Daoy (cell line): Measurements from ENCODE around the gene MYMK. TPM values are rescaled to one million over a fixed set of nuclear protein-coding genes. Genes with fewer than 3 reads are reported as not detected.

Experiments used
- DNase-seq: peaks from one replicate; pipeline ENCODE4 v3.0.0-alpha.2; 2015; ENCODE audit warnings: low read depth
- total RNA-seq: library from RNA; depleted of rRNA; stranded (reverse); fragments of >200 nt; shearing (Covaris generic); gene quantifications from 2 replicates; pipeline ENCODE4 v1.2.3, GENCODE V29; 2014

Gene MYMK
- total RNA-seq, 1 experiment from 2014 or later, result not detected

DNA sequence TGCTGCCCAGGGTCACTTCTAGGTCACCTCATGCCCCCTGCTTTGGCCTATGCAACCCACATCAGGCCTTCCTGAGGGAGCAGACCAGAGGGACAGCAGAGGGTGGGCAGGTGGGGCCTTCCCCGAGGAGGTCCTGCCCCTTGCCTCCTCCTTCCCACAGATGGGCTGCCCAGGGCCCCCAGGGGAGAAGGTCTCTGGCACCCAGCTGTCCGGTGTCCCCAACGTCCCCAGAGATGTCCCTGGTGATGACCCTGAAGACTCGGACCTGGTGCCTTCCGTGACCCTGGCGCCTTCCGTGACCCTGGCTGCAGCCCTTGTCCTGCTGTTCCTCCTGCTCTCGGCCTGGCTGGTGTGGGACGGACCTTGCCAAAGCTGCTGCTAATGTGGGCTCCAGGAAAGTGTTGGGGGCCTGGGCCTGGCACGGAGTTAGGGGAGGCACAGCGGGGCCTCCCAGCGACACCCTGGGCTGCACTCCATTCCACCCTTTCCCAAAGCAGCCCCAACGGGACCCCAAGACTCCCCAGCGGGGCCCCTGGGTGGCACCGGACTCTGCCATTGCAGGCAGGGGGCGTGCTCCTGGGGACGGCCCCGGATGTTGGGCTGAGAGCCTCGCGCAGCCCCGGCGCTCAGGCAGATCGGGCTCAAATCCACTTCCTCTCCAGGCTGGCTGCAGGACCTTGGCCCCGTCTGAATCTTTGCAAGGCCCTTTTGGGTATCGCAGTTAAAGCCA is 39.1 kb downstream of the MYMK start:
- DNase-seq, result no peak

DNA sequence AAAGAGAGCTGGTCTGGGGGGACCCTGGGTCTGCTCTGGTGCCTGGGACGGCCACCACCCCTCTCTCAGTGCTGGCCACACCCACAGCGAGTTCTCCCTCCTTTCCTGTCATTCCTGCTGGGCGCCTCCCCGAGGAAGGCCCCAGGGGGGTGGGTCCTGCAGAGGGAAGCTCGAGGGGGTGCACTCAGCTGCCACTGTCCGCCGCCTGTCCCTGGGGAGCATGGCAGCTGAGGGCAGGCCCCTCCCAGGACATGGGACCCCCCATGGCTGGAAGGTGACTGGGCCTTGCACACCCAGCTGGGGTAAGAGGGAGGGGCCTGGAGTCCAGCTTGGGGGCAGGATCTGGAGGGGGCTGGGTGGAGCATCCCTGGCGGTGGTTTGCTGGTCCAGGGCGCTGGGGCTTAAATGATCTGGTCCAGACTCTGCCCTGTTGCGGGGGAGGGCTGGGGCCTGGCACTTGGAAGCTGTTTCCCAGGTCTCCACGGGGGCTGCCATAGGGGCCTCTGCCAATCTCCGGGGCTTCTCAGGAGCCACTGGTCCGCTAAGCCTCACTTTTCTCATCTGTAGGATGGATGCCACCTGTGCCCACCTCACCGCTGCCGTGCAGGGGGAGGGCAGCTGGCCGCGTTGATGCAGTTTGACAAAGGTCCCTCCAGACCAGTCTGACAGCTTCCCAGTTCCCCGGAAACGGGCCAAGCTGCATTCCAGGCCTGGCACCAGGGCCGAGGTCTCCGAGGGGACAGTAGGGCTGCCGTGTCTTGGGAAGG is 39.9 kb downstream of the MYMK start:
- DNase-seq, result no peak

- DNase-seq, result no peak
These were observed 41.1 kb downstream of the MYMK start for GRCh38 chr9:133483611-133484010.

DNA sequence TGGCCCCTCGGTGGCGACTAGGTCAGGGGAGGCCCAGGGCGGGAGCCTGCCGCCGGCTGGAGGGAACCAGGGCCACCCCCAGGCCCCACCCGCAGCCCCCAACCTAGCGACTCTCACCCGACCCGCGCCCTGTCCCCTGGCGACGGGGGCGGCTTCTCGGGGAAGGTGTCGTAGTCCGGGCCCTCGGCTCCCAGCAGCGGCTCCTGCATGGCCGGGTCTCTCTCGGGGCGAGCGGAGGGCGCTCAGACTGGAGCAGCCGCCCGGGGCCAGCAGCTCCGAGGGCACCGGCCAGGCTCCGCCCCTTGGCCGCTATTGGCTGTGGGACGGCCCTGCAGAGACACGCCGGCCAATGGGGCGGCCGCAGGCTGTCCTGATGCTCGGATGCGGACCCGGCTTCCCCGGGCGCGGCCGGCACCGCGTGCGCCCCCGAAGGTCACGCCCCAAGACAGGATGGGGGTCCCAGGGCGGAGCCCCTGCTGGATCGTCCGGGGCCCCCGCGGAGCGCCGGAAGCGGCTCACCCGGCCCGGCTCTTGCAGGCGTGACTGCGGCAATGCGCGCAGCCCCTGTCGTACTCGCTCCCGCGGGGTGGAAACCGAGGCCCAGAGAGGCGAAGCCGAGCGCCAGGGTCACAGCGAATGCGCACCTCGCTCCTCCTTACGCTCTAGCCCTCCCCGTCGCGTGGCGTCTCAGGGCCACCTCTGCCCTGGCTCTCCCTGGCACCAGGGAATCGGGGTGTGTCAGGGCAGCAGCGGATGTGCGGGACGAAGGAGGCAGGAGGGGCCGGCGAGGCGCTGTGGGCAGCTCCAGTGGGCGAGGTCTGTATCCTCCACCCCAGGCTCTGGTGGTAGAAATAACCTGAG is 45.7 kb downstream of the MYMK start, which contains the start of gene SLC2A6:
Gene SLC2A6, minus strand, starts transcription at position 249 of the 861 bp plus-strand sequence. Its CDS starts 40 bp downstream, at position 209.
- DNase-seq, result peak; percentile 96

GRCh38 chr9:133477992-133478850 is 46.5 kb downstream of the MYMK start:
- peak; percentile 79 for DNase-seq

GRCh38 chr9:133477461-133477860 is 47.3 kb downstream of the MYMK start:
- no peak for DNase-seq

GRCh38 chr9:133476941-133477340 is 47.8 kb downstream of the MYMK start:
- no peak for DNase-seq

- no peak for DNase-seq
These were observed 48.5 kb downstream of the MYMK start for GRCh38 chr9:133476036-133476931.

DNA sequence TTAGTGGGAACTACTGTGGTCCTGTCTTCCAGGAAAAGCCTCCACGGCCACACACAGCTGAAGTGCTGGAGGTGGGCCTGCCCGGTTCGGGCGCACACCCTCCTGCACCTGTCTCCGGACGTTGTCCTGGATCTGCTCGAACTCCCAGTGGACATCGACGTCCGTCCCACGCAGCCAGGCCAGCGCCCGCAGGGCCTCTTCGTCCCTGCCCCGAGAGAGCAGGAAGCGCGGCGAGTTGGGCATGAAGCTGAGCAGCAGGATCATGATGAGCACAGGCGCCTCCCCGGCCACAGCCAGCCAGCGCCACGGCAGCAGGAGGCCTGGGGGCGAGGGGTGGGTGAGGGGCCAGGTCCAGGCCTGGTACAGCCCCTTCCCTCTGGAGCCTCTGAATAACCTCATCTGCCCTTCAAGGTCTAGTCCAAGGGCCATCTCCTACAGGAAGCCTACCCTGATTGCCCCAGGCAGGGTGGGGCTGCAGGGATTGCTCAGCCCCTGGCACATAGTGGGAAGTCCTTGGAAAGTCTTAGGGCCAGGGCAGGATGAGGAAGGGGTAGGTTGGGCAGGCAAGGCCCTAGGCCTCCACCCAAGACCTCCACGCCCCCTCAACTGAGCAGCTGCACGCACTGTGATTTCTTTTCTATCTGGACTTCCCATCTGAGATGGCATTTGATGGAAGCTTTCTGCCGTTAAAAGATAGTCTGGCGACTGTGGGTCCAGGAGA is 49.3 kb downstream of the MYMK start:
- no peak for DNase-seq

- no peak for DNase-seq
These were observed 49.9 kb downstream of the MYMK start for GRCh38 chr9:133474853-133475252.

DNA sequence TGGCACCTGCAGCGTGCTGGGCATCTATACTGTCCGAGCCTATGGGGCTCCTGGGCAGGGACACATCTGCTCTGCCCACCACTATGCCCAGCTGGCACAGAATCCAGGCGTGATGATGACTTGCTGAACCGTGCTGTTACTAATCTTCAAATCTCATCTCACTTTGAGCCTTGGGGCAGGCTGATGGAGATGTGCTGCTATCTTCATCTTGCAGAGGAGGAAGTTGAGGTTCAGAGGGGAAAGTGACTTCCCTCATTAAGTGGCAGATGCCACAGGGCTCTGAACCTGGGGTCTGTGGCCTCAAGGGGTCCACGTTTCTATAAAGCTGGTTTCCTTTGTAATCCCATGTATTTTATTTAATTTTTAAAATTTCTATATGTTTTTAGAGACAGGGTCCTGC is 50.5 kb downstream of the MYMK start:
- no peak for DNase-seq

GRCh38 chr9:133473743-133474142 is 51.0 kb downstream of the MYMK start:
- DNase-seq, result no peak

DNA sequence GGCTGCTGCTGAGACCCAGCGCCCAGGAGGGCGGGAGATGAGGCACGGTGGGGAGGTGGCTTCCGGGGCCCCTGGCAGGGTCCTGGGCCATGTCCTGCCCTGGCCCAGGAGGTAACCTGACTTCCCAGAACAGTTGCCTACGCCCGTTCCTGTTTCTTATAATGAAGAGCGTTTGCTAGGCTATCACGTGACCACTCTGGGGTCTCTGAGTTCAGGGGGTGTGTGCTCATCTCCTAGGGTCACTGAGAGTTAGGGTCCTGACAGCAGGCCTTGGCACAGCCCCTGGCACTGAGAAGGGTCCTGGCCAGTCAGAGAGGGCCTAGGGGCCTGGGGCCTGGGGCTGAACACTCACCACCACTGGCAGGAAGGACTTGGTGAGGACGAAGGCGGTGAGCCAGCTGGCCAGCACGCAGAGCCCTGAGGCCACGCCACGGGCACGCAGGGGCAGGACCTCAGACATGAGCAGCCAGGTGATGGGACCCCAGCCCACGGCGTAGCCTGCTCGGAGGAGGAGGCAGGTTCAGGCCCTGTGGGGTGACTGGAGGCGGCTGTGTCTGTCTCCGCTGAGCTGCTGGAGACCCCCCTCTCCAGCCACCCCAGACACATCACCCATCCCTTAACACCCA is 51.9 kb downstream of the MYMK start:
- DNase-seq, result no peak

GRCh38 chr9:133472277-133472645 is 52.5 kb downstream of the MYMK start:
- no peak for DNase-seq

DNA sequence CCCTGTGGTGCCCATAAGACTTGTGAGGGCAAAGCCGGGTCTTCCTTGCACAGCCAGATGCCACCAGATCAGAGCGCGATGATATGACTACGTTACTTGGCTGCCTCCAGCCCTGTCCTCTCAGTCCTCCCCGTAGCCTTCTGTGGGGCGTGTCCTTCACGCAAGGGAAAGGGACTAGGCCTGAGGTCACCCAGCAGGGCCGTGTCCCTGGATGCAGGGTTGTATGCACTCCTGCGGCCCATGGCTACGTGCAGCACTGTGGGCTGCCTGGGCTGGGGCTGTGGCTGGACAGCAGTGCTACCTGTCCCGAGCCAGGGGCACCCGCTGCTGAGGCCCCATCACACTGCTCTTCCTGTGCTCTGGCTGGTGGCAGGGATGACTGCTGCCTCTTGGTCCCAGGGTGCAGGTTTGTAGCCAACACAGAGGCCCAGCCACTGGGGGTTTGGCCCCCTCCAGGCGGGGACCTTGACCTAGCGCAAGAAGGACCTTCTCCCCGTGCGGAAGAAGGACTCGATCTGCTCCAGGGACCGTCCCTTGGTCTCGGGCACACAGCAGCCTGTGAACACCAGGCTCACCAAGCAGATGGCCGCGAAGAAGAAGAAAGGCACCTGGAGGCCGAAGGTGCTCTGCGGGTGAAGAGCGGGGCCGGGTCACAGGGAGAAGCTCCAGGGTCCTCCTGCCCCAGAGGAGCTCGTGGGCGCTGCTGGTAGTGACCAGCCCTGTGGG is 53.0 kb downstream of the MYMK start:
- no peak for DNase-seq

- no peak for DNase-seq
These were observed 53.8 kb downstream of the MYMK start for GRCh38 chr9:133470988-133471387.

GRCh38 chr9:133470427-133470924 is 54.3 kb downstream of the MYMK start:
- DNase-seq, result no peak

DNA sequence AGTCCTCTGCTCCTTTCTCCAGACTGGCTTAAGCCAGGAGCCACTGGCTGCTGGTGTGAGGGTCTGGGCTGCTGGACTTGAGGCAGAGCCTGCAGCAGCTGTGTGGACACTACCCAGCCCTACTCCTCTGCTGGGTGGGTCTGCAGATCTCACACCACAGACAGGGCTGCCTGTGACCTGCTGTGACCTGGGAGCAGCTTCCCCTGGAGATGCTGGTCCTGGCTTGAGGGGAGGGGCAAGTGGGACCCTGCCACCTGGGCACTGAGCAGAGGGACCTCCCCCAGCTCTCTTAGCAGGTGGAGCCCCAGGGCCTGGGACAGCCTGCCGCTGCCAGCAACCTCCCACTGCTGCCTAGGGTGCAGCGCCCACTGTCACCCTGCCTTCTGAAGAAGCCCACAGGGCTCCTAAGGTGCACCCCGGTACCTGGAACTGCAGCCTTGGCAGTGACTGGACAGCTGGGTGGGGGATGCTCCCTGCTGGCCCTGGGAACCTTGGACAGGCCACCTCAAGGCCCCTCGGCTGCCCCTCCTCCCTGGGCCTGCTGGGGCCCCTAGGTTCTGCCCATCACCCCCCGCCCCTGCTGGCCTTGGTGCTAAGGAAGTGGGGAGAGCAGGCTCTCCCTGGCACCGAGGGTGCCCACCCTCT is 55.9 kb downstream of the MYMK start:
- no peak for DNase-seq
